Epithelial cell of proximal tubule (primary cell): ENCODE data around the gene ZNF699. TPM values are rescaled to one million over a fixed set of nuclear protein-coding genes. Genes with fewer than 3 reads are reported as not detected.

Experiments used
- DNase-seq: peaks from one replicate; pipeline ENCODE4 v3.0.0-alpha.2; 2011; ENCODE audit warnings: low read depth
- H3K4me3 ChIP-seq: 2 replicates; pipeline ENCODE4 v1.5.1; 2011; ENCODE audit warnings: low read depth, mild to moderate bottlenecking, low read length
- CTCF ChIP-seq: conservative IDR thresholded peaks from 2 replicates; pipeline ENCODE4 v1.5.1; 2012; ENCODE audit warnings: low read depth, mild to moderate bottlenecking, low read length
- total RNA-seq: library from RNA; depleted of rRNA; stranded (reverse); fragments of >200 nt; gene quantifications from 2 replicates; pipeline ENCODE4 v1.2.3, GENCODE V29; 2015

The ZNF699 gene
- 3.4 and 3.7 TPM in 2 replicates for total RNA-seq

GRCh38 chr19:9309139-9309973 lies at the start of gene ZNF699:
ZNF699 (minus strand) TSS chr19:9309838; CDS start chr19:9305119, 4,719 bp downstream.
- no peak for TF ChIP-seq CTCF
- DNase-seq, result peak; percentile 78
- H3K4me3 ChIP-seq, result peak within 1 kb of the TSS; percentile 83

- no peak for TF ChIP-seq CTCF
- no peak for DNase-seq
- H3K4me3 ChIP-seq, result no peak overlapping the region
These were observed 45.0 kb upstream of the ZNF699 start for GRCh38 chr19:9354651-9355050.

GRCh38 chr19:9353011-9353410 lies 43.4 kb upstream of the ZNF699 start:
- TF ChIP-seq CTCF, result no peak
- no peak for DNase-seq
- no peak overlapping the region for H3K4me3 ChIP-seq

- no peak for TF ChIP-seq CTCF
- DNase-seq, result no peak
- H3K4me3 ChIP-seq, result no peak overlapping the region
These were observed 42.9 kb upstream of the ZNF699 start for GRCh38 chr19:9352505-9352904.

GRCh38 chr19:9348671-9349070 lies 39.0 kb upstream of the ZNF699 start:
- no peak for TF ChIP-seq CTCF
- no peak overlapping the region for H3K4me3 ChIP-seq
- no peak for DNase-seq

- H3K4me3 ChIP-seq, result no peak overlapping the region
- no peak for TF ChIP-seq CTCF
- no peak for DNase-seq
These were observed 38.6 kb upstream of the ZNF699 start for GRCh38 chr19:9348253-9348652.

- DNase-seq, result no peak
- no peak overlapping the region for H3K4me3 ChIP-seq
- TF ChIP-seq CTCF, result no peak
These were observed 35.4 kb upstream of the ZNF699 start for GRCh38 chr19:9345005-9345404.
